Measurements from ENCODE around the gene RPSA.

DNA sequence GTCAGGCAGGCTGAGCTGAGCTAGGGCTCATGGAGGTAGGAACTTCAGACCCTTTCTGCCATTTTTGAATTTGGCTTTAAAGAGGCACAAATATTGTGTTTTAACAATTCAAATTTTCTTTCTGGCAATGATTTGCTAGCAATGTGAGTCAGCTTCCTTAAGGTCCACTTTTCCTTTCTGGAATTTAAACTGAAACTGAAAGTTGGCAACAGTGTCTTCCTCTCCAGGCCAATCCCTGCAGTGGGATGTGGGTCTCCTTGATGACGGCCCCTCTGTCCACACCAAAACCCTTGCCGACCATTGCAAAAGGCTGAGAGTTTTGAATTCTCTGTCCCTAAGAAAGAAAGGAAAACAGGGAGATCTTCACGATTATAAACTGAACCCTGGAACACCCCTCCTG is 27.1 kb downstream of the RPSA start:
- TF ChIP-seq CTCF (conservative IDR thresholded peaks at IDR 0.05; ENCODE audit: low read depth, low read length) (no peak), EZH2 (IDR thresholded peaks at IDR 0.05; ENCODE audit: borderline replicate concordance, low read depth, low read length, poor library complexity, severe bottlenecking) (no peak)

Data from A673 (cell line).